Stomach (tissue), 9 donors: ENCODE measurements around the gene RBM19. TPM values are rescaled to one million over a fixed set of nuclear protein-coding genes. Genes with fewer than 3 reads are reported as not detected.
A peak's percentile ranks its signal among the peaks of the same experiment; 100 is the strongest.

Source experiments
- DNase-seq, 2 donors: peaks; one replicate each; pipeline versions ENCODE4 v3.0.0 to v3.0.0-alpha.2; 2013 to 2019
- H3K27ac ChIP-seq, 5 donors: fragments of 200-600 bp in 4 of 5; sonication (generic) in 4 of 5; one replicate each; pipeline ENCODE4 v1.5.1; 2013 to 2019; ENCODE audit warnings: mild to moderate bottlenecking in 1 of 5, moderate library complexity in 1 of 5
- H3K27me3 ChIP-seq, 3 donors: fragments of 200-600 bp; sonication (generic); one replicate each; pipeline ENCODE4 v1.5.1; 2017 to 2019; ENCODE audit warnings: mixed run types in 1 of 3
- H3K36me3 ChIP-seq, 4 donors: fragments of 200-600 bp; sonication (generic); 1 replicate in 3 of 4; 2 replicates in 1 of 4; pipeline ENCODE4 v1.5.1; 2016 to 2019
- H3K4me1 ChIP-seq, 4 donors: fragments of 200-600 bp; sonication (generic); one replicate each; pipeline ENCODE4 v1.5.1; 2016 to 2019
- H3K4me3 ChIP-seq, 4 donors: fragments of 200-600 bp; sonication (generic) in 3 of 4; one replicate each; pipeline ENCODE4 v1.5.1; 2016 to 2019; ENCODE audit warnings: mild to moderate bottlenecking in 1 of 4
- H3K9me3 ChIP-seq, 4 donors: fragments of 200-600 bp; sonication (generic); one replicate each; pipeline ENCODE4 v1.5.1; 2016 to 2019
- EP300 ChIP-seq: sonication (generic); formaldehyde crosslinking; IDR thresholded peaks from one replicate; pipeline ENCODE4 v1.6.1; 2017; ENCODE audit warnings: antibody characterized with exemption
- POLR2A ChIP-seq, 4 donors: fragments of 450-650 bp; IDR thresholded peaks; one replicate each; pipeline ENCODE4 v1.6.1; 2016; ENCODE audit warnings: antibody characterized with exemption in 4 of 4, control low read depth in 2 of 4, mild to moderate bottlenecking in 1 of 4, moderate library complexity in 1 of 4
- POLR2AphosphoS5 ChIP-seq, 3 donors: sonication (generic); formaldehyde crosslinking; IDR thresholded peaks; one replicate each; pipeline ENCODE4 v1.6.1; 2016; ENCODE audit warnings: antibody characterized with exemption in 3 of 3
- WGBS, 5 donors: extraction: QIAGEN DNeasy Blood & Tissue Kit in 3 of 5; methylation state at CpG; one replicate each; pipeline versions ENCODE4 v1.1.5 to v1.1.7; 2013 to 2018; 5-methylcytosine and 5-hydroxymethylcytosine counted together
- intact Hi-C: fragments of 100-400 bp; cut with DNase I; formaldehyde crosslinking; loops from one replicate; pipeline ENCODE4 v1.15.1; 2023; ENCODE audit warnings: low total_unique reads
- polyA plus RNA-seq, 3 donors: library from polyadenylated mRNA; stranded (reverse); fragments of 200-250 nt; gene quantifications; one replicate each; pipeline ENCODE4 v1.2.3, GENCODE V29; 2013
- total RNA-seq, 5 donors: library from RNA; depleted of rRNA; stranded (reverse); fragments of >200 nt; gene quantifications; one replicate each; pipeline versions ENCODE4 v1.1.0 to v1.2.3, GENCODE V29; 2014 to 2016
- TF ChIP-seq, protein P1 (sequence below), 7 experiments: fragments of 450-650 bp in 4 of 7; fragments of 200-600 bp in 3 of 7; sonication (generic) in 3 of 7; IDR thresholded peaks; one replicate each; pipeline ENCODE4 v1.5.1; 2016 to 2019; ENCODE audit warnings: antibody characterized with exemption in 7 of 7, control low read depth in 2 of 7, mild to moderate bottlenecking in 1 of 7
- donor health status: healthy with polysubstance abuse.
- donor health status: Bipolar disorder and iron deficiency.
- donor health status: healthy.

RBM19 gene
- total and polyA plus RNA-seq, 8 donors: 8.1 to 109 (median 27.3) TPM

DNA sequence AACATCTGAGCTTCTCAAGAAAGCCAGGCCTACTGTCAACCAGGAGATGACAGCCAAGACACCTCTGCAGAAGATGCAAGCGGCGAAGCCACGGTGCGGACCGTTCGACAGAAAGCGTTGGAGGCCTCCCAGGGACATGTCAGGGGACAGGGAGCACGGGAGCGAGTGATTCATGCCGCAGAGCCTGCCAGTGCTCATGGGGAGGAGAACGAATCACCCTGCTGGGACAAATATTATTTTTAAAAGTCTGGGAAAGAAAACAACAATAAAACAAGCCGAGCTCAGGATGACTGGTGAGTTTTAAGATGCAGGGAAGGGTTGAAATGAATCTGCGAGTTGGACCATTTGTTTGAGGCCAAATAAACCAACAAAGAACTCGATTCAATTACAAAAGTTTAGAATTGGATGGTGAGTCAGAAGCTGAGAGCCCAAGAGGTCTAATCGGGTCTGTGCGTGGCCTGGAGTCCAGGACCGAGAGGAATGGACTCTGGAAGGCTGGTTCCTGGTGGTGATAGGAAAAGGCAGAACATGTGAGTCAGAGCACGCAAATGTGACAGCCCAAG lies 91.0 kb downstream of the RBM19 start:
- no peak for DNase-seq
- no peaks in the 10 kb centered on the region for H3K9me3 ChIP-seq
- H3K4me3 ChIP-seq: no peak overlapping the region
- H3K36me3 ChIP-seq: peaks cover 0 to 57% (median 38%) of the 10 kb centered on the region in 4 donors
- H3K4me1 ChIP-seq: no peaks in the 10 kb centered on the region
- WGBS, 5 donors: 77 to 84% (median 81%) methylated on average over 18 of the region's 18 CpGs
- no peak for TF ChIP-seq POLR2AphosphoS5 (IDR thresholded peaks at IDR 0.05)
- TF ChIP-seq, protein P1, sequence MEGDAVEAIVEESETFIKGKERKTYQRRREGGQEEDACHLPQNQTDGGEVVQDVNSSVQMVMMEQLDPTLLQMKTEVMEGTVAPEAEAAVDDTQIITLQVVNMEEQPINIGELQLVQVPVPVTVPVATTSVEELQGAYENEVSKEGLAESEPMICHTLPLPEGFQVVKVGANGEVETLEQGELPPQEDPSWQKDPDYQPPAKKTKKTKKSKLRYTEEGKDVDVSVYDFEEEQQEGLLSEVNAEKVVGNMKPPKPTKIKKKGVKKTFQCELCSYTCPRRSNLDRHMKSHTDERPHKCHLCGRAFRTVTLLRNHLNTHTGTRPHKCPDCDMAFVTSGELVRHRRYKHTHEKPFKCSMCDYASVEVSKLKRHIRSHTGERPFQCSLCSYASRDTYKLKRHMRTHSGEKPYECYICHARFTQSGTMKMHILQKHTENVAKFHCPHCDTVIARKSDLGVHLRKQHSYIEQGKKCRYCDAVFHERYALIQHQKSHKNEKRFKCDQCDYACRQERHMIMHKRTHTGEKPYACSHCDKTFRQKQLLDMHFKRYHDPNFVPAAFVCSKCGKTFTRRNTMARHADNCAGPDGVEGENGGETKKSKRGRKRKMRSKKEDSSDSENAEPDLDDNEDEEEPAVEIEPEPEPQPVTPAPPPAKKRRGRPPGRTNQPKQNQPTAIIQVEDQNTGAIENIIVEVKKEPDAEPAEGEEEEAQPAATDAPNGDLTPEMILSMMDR (IDR thresholded peaks at IDR 0.05): no peak
- no peak for TF ChIP-seq EP300
- TF ChIP-seq POLR2A (IDR thresholded peaks at IDR 0.05): no peak
- no peaks in the 10 kb centered on the region for H3K27me3 ChIP-seq
- peak overlapping the region; percentile 25 to 58 (median 41) for H3K27ac ChIP-seq
- intact Hi-C loops: no loop called here

DNA sequence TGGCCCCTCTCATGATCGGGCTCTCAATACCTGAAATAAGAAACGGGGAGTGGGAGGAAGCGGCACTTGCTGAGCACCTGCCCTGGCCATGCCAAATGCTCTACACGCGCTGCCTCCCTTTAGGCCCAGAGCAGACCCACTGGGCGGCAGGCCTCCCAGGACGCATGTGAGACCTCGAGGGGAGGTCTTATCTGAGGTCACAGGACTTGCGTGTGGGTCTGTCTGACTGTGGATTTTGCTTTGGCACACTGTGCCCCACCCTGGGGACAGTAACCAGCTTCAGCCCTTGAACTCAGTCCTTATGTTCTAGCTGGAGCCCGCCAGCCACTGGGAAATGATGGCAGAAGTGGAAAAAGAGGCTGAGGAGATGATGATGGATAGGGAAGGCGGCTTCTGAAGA lies 91.8 kb downstream of the RBM19 start:
- peak overlapping the region in 2 of 5 donors; percentile 7 to 50 for H3K27ac ChIP-seq
- TF ChIP-seq, protein P1 (IDR thresholded peaks at IDR 0.05): no peak
- TF ChIP-seq EP300 (no peak), POLR2AphosphoS5 (IDR thresholded peaks at IDR 0.05) (no peak)
- 88 to 99% (median 95%) methylated on average over 11 of the region's 11 CpGs for WGBS, 5 donors
- H3K4me1 ChIP-seq: no peaks in the 10 kb centered on the region
- H3K4me3 ChIP-seq: no peak overlapping the region
- intact Hi-C loops: no loop called here
- peaks cover 0 to 58% (median 37%) of the 10 kb centered on the region in 4 donors for H3K36me3 ChIP-seq
- no peak for DNase-seq
- H3K27me3 ChIP-seq: no peaks in the 10 kb centered on the region
- no peaks in the 10 kb centered on the region for H3K9me3 ChIP-seq

DNA sequence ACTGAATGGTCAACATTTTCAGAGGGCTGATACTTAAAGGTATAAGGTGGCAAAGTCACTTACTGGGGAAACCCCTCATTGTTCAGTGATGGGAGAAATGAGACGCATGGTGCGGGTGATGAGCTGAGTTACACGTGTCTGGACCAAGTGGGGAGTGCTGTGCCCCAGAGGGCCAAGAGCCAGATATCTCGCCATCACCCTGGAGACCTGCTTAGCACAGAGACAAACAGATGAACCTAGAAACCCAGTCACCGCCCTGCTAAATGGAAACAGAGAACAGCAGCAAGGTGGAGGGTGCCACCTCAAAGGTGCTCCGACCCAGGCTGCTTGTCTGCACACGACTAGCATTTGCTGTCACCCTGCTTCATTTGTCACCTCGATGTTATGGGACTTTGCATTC lies 92.4 kb downstream of the RBM19 start:
- Histone ChIP-seq H3K9me3 (no peaks in the 10 kb centered on the region), H3K27ac (no peak overlapping the region), H3K36me3 (peaks cover 0 to 60% (median 35%) of the 10 kb centered on the region in 4 donors), H3K4me1 (no peaks in the 10 kb centered on the region), H3K27me3 (no peaks in the 10 kb centered on the region), H3K4me3 (no peak overlapping the region)
- intact Hi-C loops: no loop called here
- WGBS, 5 donors: 81 to 93% (median 86%) methylated on average over 8 of the region's 8 CpGs
- TF ChIP-seq POLR2A (IDR thresholded peaks at IDR 0.05) (no peak), POLR2AphosphoS5 (IDR thresholded peaks at IDR 0.05) (no peak), EP300 (no peak)
- TF ChIP-seq, protein P1 (IDR thresholded peaks at IDR 0.05): no peak
- DNase-seq: peak in 1 of 2 donors; percentile 22

- WGBS, 5 donors: 72 to 86% (median 83%) methylated on average over 2 of the region's 2 CpGs
Measured at GRCh38 chr12:113870890-113871289, 95.2 kb downstream of the RBM19 start.

More at GRCh38 chr12:113870890-113871289, 95.2 kb downstream of the RBM19 start:
- H3K4me3 ChIP-seq: no peak overlapping the region
- TF ChIP-seq EP300 (no peak), POLR2AphosphoS5 (IDR thresholded peaks at IDR 0.05) (no peak), POLR2A (IDR thresholded peaks at IDR 0.05) (no peak)
- TF ChIP-seq, protein P1 (IDR thresholded peaks at IDR 0.05): no peak
- no peaks in the 10 kb centered on the region for H3K27me3 ChIP-seq
- no peak overlapping the region for H3K27ac ChIP-seq
- H3K9me3 ChIP-seq: no peaks in the 10 kb centered on the region
- intact Hi-C loops: no loop called here
- H3K4me1 ChIP-seq: no peaks in the 10 kb centered on the region
- peaks cover 0 to 45% (median 22%) of the 10 kb centered on the region in 4 donors for H3K36me3 ChIP-seq
- no peak for DNase-seq
